OCI-LY1 (cell line): ENCODE results near the gene KRTDAP.

Source experiments
- EZH2 ChIP-seq: fragments of 200-600 bp; sonication (generic), shearing (Covaris generic); IDR thresholded peaks from 2 replicates; pipeline ENCODE4 v1.8.0; 2017; ENCODE audit warnings: borderline replicate concordance, mixed run types, mild to moderate bottlenecking, antibody characterized with exemption, low read length, moderate library complexity, mixed read lengths
- TF ChIP-seq, protein P1 (sequence below): fragments of 200-600 bp; sonication (generic), shearing (Covaris generic); IDR thresholded peaks from 2 replicates; pipeline ENCODE4 v1.5.1; 2017; ENCODE audit warnings: mild to moderate bottlenecking, antibody characterized with exemption, low read length, moderate library complexity, mixed read lengths

- TF ChIP-seq, protein P1, sequence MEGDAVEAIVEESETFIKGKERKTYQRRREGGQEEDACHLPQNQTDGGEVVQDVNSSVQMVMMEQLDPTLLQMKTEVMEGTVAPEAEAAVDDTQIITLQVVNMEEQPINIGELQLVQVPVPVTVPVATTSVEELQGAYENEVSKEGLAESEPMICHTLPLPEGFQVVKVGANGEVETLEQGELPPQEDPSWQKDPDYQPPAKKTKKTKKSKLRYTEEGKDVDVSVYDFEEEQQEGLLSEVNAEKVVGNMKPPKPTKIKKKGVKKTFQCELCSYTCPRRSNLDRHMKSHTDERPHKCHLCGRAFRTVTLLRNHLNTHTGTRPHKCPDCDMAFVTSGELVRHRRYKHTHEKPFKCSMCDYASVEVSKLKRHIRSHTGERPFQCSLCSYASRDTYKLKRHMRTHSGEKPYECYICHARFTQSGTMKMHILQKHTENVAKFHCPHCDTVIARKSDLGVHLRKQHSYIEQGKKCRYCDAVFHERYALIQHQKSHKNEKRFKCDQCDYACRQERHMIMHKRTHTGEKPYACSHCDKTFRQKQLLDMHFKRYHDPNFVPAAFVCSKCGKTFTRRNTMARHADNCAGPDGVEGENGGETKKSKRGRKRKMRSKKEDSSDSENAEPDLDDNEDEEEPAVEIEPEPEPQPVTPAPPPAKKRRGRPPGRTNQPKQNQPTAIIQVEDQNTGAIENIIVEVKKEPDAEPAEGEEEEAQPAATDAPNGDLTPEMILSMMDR, result no peak
- TF ChIP-seq EZH2, result no peak
Measured at GRCh38 chr19:35439921-35440320, 50.3 kb downstream of the KRTDAP start.
